K562 (cell line): ENCODE results near the gene MFN1. TPM values are rescaled to one million over a fixed set of nuclear protein-coding genes. Genes with fewer than 3 reads are reported as not detected.

Source experiments
- ATF3 ChIP-seq, 2 experiments: fragments of 450-650 bp in 1 of 2; sonication (generic) in 1 of 2; formaldehyde crosslinking in 1 of 2; IDR thresholded peaks in 1 of 2; conservative IDR thresholded peaks in 1 of 2; 2 replicates each; pipeline versions ENCODE4 v1.6.1 to v1.8.1; 2016 to 2023; ENCODE audit warnings: mild to moderate bottlenecking in 2 of 2, moderate library complexity in 2 of 2, inconsistent platforms in 1 of 2, missing genetic modification reagents in 1 of 2
- CHD1 ChIP-seq: fragments of 200-600 bp; sonication (generic); IDR thresholded peaks from one replicate; pipeline ENCODE4 v1.6.1; 2012; ENCODE audit warnings: mild to moderate bottlenecking, moderate library complexity, low read length, inconsistent platforms
- CREBBP ChIP-seq: IDR thresholded peaks from one replicate; pipeline ENCODE4 v1.6.1; 2012; ENCODE audit warnings: low read depth, mild to moderate bottlenecking, control low read depth, inconsistent platforms, low read length
- FOXK2 ChIP-seq, 2 experiments: fragments of 450-650 bp; IDR thresholded peaks in 1 of 2; conservative IDR thresholded peaks in 1 of 2; 2 replicates each; pipeline ENCODE4 v1.6.1; 2016; ENCODE audit warnings: low read depth in 2 of 2, mild to moderate bottlenecking in 1 of 2
- GABPA ChIP-seq: fragments of 200-800 bp; sonication (Bioruptor generic); conservative IDR thresholded peaks from 2 replicates; pipeline ENCODE4 v1.6.1; 2016; ENCODE audit warnings: low read depth, missing genetic modification characterization, missing compliant biosample characterization
- HMGN3 ChIP-seq: IDR thresholded peaks from 2 replicates; pipeline ENCODE4 v1.6.1; 2011; ENCODE audit warnings: borderline replicate concordance, low read depth, mild to moderate bottlenecking, mixed read lengths, low read length; ENCODE audit not compliant: insufficient read length; ENCODE audit errors: extremely low read depth
- IRF2 ChIP-seq: sonication (generic); formaldehyde crosslinking; IDR thresholded peaks from 2 replicates; pipeline ENCODE4 v1.8.1; 2022; ENCODE audit warnings: mild to moderate bottlenecking, missing genetic modification reagents
- JUNB ChIP-seq: fragments of 450-650 bp; formaldehyde crosslinking; conservative IDR thresholded peaks from 2 replicates; pipeline ENCODE4 v1.4.0; 2020; ENCODE audit warnings: mild to moderate bottlenecking
- KAT7 ChIP-seq: sonication (generic); formaldehyde crosslinking; IDR thresholded peaks from 2 replicates; pipeline ENCODE4 v1.8.0; 2022; ENCODE audit warnings: missing genetic modification reagents, mild to moderate bottlenecking, borderline replicate concordance
- KDM1A ChIP-seq, 2 experiments: fragments of 450-650 bp; IDR thresholded peaks; 2 replicates each; pipeline ENCODE4 v1.6.1; 2016; ENCODE audit warnings: mild to moderate bottlenecking in 2 of 2
- MAFK ChIP-seq: IDR thresholded peaks from 2 replicates; pipeline ENCODE4 v1.6.1; 2011; ENCODE audit warnings: low read length, improper control_type of control experiment
- MCM5 ChIP-seq: fragments of 450-650 bp; IDR thresholded peaks from 2 replicates; pipeline ENCODE4 v1.6.1; 2016; ENCODE audit warnings: low read depth
- NCOA4 ChIP-seq: fragments of 450-650 bp; IDR thresholded peaks from 2 replicates; pipeline ENCODE4 v1.6.1; 2018; ENCODE audit warnings: mild to moderate bottlenecking; ENCODE audit not compliant: partially characterized antibody
- NFXL1 ChIP-seq: fragments of 450-650 bp; formaldehyde crosslinking; IDR thresholded peaks from 2 replicates; pipeline ENCODE4 v1.4.0; 2021; ENCODE audit warnings: mild to moderate bottlenecking
- TAF1 ChIP-seq: IDR thresholded peaks from 2 replicates; pipeline ENCODE4 v1.6.1; 2011; ENCODE audit warnings: mild to moderate bottlenecking, low read length, moderate library complexity; ENCODE audit not compliant: insufficient read depth, control insufficient read depth, severe bottlenecking; ENCODE audit errors: extremely low read depth
- TOE1 ChIP-seq, 2 experiments: fragments of 450-650 bp in 1 of 2; sonication (generic) in 1 of 2; formaldehyde crosslinking in 1 of 2; IDR thresholded peaks; 2 replicates each; pipeline versions ENCODE4 v1.7.1 to v1.8.0; 2016 to 2022; ENCODE audit warnings: borderline replicate concordance in 2 of 2, mild to moderate bottlenecking in 2 of 2, antibody characterized with exemption in 1 of 2, inconsistent platforms in 1 of 2, low read depth in 1 of 2, missing genetic modification reagents in 1 of 2, moderate library complexity in 1 of 2
- YBX1 ChIP-seq: fragments of 450-650 bp; IDR thresholded peaks from 2 replicates; pipeline ENCODE4 v1.7.1; 2016; ENCODE audit warnings: mild to moderate bottlenecking
- ZNF134 ChIP-seq: fragments of 250-450 bp; sonication (Bioruptor Pico); conservative IDR thresholded peaks from 2 replicates; pipeline ENCODE4 v1.4.0; 2020
- ZNF197 ChIP-seq: fragments of 200-800 bp; sonication (Bioruptor generic); IDR thresholded peaks from 2 replicates; pipeline ENCODE4 v1.6.1; 2016; ENCODE audit warnings: low read depth, missing genetic modification characterization, missing compliant biosample characterization
- ZNF23 ChIP-seq: fragments of 250-450 bp; sonication (Bioruptor Pico); IDR thresholded peaks from 2 replicates; pipeline ENCODE4 v1.4.0; 2020; ENCODE audit warnings: mild to moderate bottlenecking
- polyA plus RNA-seq, 8 experiments: library from polyadenylated mRNA; depleted of rRNA in 4 of 8; stranded (reverse) in 5 of 8; unstranded in 3 of 8; fragments of >200 nt; fragmentation: Nextera tagmentation in 2 of 8; fragmentation: Illumina TruSeq in 1 of 8; extraction: Ambion mirVana in 2 of 8; extraction: Trizol in 1 of 8; gene quantifications; 2 replicates each; pipeline versions ENCODE4 v1.2.1 to v1.2.3, GENCODE V29; 2011 to 2014; ENCODE audit warnings: inconsistent platforms in 1 of 8, missing spikeins in 1 of 8
- total RNA-seq, 7 experiments: library from RNA; depleted of rRNA in 6 of 7; stranded (reverse); fragments of >200 nt in 6 of 7; fragmentation: Illumina TruSeq in 2 of 7; extraction: Trizol in 2 of 7; gene quantifications; 2 replicates each; pipeline versions ENCODE4 v1.2.1 to v1.2.3, GENCODE V29; 2011 to 2021; ENCODE audit warnings: low replicate concordance in 1 of 7
- TF ChIP-seq, protein P1 (sequence below): fragments of 250-450 bp; sonication (Bioruptor Pico); IDR thresholded peaks from 2 replicates; pipeline ENCODE4 v1.4.0; 2020

MFN1 gene
- total and polyA plus RNA-seq, 9 of the 15 experiments (the other 6 are each of a cell fraction or from before 2014, with no cell fraction given): 10.5 to 42.7 (median 22.6) TPM

DNA sequence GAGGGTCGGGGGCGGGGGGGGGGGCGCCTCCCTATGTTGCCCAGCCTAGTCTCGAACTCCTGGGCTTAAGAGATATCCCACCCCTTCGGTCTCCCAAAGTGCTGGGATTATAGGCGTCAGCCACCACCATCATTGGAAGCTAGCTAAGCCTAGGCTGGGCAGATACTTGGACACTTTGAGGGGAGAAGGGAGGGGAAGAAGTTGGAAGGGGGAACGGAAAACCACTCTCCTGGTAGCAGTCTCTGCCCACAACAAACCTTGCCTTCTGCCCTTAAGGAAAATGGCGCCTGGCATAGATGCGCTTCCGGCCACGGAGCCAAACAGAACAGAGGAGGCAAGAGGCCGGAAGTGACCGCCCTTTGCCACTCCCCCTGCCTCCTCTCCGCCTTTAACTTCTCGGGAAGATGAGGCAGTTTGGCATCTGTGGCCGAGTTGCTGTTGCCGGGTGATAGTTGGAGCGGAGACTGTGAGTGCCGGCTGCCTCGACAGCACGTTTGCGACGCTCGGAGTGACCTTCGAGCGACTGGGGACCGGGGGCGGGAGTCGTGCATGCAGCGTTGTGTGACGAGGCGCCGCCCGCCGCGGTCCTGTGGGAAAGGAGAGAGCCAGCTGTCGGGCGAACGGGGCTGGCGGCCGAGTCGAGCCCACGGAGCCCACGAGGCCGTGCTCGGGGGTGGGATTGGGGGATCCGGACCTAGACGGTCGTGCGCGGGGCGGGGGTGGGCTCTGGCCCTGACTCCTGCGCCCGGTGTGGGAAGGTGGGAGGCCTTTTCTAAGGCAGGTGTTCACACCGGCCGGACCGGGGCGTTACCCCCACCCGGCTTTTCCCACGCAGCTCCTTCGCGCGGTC lies at the start of gene MFN1 (continued):
- TF ChIP-seq FOXK2 (conservative IDR thresholded peaks at IDR 0.05 in 1 of 2, IDR thresholded peaks at IDR 0.05 in 1 of 2; ENCODE audit: low read depth in 2 of 2): no peak
- TF ChIP-seq KAT7 (CRISPR knock-in tag): peak; percentile 98; the same call in 1 of the 2 replicates
- no peak for TF ChIP-seq NCOA4
- TF ChIP-seq TAF1: peak; percentile 52
- no peak for TF ChIP-seq YBX1
- TF ChIP-seq CREBBP: no peak
- no peak for TF ChIP-seq ZNF134 (CRISPR knock-in tag)
- no peak for TF ChIP-seq ZNF23 (CRISPR knock-in tag)
- no peak for TF ChIP-seq KDM1A (IDR thresholded peaks at IDR 0.05)
- TF ChIP-seq JUNB: no peak
- TF ChIP-seq ZNF197: no peak
- no peak for TF ChIP-seq CHD1
- TF ChIP-seq TOE1 (IDR thresholded peaks at IDR 0.05; ENCODE audit: borderline replicate concordance): peak; percentile 15; the same call in 1 of the 2 replicates
- TF ChIP-seq TOE1 (CRISPR knock-in tag; IDR thresholded peaks at IDR 0.05; ENCODE audit: borderline replicate concordance, low read depth): no peak
- TF ChIP-seq ATF3 (IDR thresholded peaks at IDR 0.05): no peak
- no peak for TF ChIP-seq ATF3 (CRISPR knock-in tag; conservative IDR thresholded peaks at IDR 0.05)
- TF ChIP-seq NFXL1 (CRISPR knock-in tag): no peak
- TF ChIP-seq, protein P1, sequence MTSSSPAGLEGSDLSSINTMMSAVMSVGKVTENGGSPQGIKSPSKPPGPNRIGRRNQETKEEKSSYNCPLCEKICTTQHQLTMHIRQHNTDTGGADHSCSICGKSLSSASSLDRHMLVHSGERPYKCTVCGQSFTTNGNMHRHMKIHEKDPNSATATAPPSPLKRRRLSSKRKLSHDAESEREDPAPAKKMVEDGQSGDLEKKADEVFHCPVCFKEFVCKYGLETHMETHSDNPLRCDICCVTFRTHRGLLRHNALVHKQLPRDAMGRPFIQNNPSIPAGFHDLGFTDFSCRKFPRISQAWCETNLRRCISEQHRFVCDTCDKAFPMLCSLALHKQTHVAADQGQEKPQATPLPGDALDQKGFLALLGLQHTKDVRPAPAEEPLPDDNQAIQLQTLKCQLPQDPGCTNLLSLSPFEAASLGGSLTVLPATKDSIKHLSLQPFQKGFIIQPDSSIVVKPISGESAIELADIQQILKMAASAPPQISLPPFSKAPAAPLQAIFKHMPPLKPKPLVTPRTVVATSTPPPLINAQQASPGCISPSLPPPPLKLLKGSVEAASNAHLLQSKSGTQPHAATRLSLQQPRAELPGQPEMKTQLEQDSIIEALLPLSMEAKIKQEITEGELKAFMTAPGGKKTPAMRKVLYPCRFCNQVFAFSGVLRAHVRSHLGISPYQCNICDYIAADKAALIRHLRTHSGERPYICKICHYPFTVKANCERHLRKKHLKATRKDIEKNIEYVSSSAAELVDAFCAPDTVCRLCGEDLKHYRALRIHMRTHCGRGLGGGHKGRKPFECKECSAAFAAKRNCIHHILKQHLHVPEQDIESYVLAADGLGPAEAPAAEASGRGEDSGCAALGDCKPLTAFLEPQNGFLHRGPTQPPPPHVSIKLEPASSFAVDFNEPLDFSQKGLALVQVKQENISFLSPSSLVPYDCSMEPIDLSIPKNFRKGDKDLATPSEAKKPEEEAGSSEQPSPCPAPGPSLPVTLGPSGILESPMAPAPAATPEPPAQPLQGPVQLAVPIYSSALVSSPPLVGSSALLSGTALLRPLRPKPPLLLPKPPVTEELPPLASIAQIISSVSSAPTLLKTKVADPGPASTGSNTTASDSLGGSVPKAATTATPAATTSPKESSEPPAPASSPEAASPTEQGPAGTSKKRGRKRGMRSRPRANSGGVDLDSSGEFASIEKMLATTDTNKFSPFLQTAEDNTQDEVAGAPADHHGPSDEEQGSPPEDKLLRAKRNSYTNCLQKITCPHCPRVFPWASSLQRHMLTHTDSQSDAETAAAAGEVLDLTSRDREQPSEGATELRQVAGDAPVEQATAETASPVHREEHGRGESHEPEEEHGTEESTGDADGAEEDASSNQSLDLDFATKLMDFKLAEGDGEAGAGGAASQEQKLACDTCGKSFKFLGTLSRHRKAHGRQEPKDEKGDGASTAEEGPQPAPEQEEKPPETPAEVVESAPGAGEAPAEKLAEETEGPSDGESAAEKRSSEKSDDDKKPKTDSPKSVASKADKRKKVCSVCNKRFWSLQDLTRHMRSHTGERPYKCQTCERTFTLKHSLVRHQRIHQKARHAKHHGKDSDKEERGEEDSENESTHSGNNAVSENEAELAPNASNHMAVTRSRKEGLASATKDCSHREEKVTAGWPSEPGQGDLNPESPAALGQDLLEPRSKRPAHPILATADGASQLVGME (CRISPR knock-in tag): no peak
- TF ChIP-seq HMGN3: peak; percentile 52
- TF ChIP-seq GABPA (tag): peak; percentile 96
- TF ChIP-seq MAFK: no peak
- TF ChIP-seq IRF2: no peak
- no peak for TF ChIP-seq MCM5
